ENCODE data around the gene SCN7A. TPM values are rescaled to one million over a fixed set of nuclear protein-coding genes. Genes with fewer than 3 reads are reported as not detected.

The SCN7A gene
- total RNA-seq, 1 experiment from 2014 or later, result not detected

GRCh38 chr2:166518634-166519390 lies 24.8 kb upstream of the SCN7A start:
- Histone ChIP-seq H3K4me1 (ENCODE audit: insufficient read depth, low read length, poor library complexity, severe bottlenecking) (no peaks in the 10 kb centered on the region), H3K36me3 (ENCODE audit: insufficient read depth, low read length, poor library complexity, severe bottlenecking) (no peaks in the 10 kb centered on the region), H3K27me3 (replicated peaks; ENCODE audit: insufficient read depth, low read depth, low read length, poor library complexity) (no peaks in the 10 kb centered on the region), H3K9me3 (ENCODE audit: low read depth, low read length, poor library complexity, severe bottlenecking) (no peaks in the 10 kb centered on the region), H3K27ac (ENCODE audit: low read depth, low read length, poor library complexity, severe bottlenecking) (no peak overlapping the region), H3K4me3 (ENCODE audit: low read depth, low read length, poor library complexity, severe bottlenecking) (no peak overlapping the region)
- CTCF ChIA-PET, result no interaction called here
- POLR2A ChIA-PET (ENCODE audit: low non-redundant PET), result no interaction called here
- no peak for TF ChIP-seq CTCF (conservative IDR thresholded peaks at IDR 0.05; ENCODE audit: low read depth, low read length)
- no peak for TF ChIP-seq EZH2 (IDR thresholded peaks at IDR 0.05; ENCODE audit: borderline replicate concordance, low read depth, low read length, poor library complexity, severe bottlenecking)
- no peak for DNase-seq (ENCODE audit: low spot score)
- no TSS peak for BruUV-seq (replicated peaks)
- intact Hi-C loops (cut with micrococcal nuclease; ENCODE audit: unreplicated experiment), result loop anchor here (2.0 to 5.0 kb wide), 2 partner anchors 102 to 338 kb away; no protein-coding TSS in a partner anchor

- no TSS peak for BruUV-seq (replicated peaks)
Observed at GRCh38 chr2:166517533-166518061, 23.5 kb upstream of the SCN7A start.

GRCh38 chr2:166516712-166517303 lies 22.8 kb upstream of the SCN7A start:
- no peak overlapping the region for H3K27ac ChIP-seq (ENCODE audit: low read depth, low read length, poor library complexity, severe bottlenecking)
- no peak overlapping the region for H3K4me3 ChIP-seq (ENCODE audit: low read depth, low read length, poor library complexity, severe bottlenecking)
- H3K36me3 ChIP-seq (ENCODE audit: insufficient read depth, low read length, poor library complexity, severe bottlenecking), result no peaks in the 10 kb centered on the region
- DNase-seq (ENCODE audit: low spot score), result peak; percentile 57
- H3K27me3 ChIP-seq (replicated peaks; ENCODE audit: insufficient read depth, low read depth, low read length, poor library complexity), result no peaks in the 10 kb centered on the region
- H3K4me1 ChIP-seq (ENCODE audit: insufficient read depth, low read length, poor library complexity, severe bottlenecking), result no peaks in the 10 kb centered on the region
- intact Hi-C loops (cut with micrococcal nuclease; ENCODE audit: unreplicated experiment), result loop anchor here (5.0 kb wide), 1 partner anchor 100 kb away; no protein-coding TSS in a partner anchor
- no TSS peak for BruUV-seq (replicated peaks)
- ChIA-PET POLR2A (ENCODE audit: low non-redundant PET) (interaction anchor here (0.7 kb wide), 1 partner anchor 335 kb away, joined by 3 read pairs; no protein-coding TSS in a partner anchor), CTCF (no interaction called here)
- no peak for TF ChIP-seq EZH2 (IDR thresholded peaks at IDR 0.05; ENCODE audit: borderline replicate concordance, low read depth, low read length, poor library complexity, severe bottlenecking)
- peak; percentile 72 for TF ChIP-seq CTCF (conservative IDR thresholded peaks at IDR 0.05; ENCODE audit: low read depth, low read length)
- H3K9me3 ChIP-seq (ENCODE audit: low read depth, low read length, poor library complexity, severe bottlenecking), result no peaks in the 10 kb centered on the region

More at GRCh38 chr2:166517533-166518061, 23.5 kb upstream of the SCN7A start:
- TF ChIP-seq CTCF (conservative IDR thresholded peaks at IDR 0.05; ENCODE audit: low read depth, low read length) (no peak), EZH2 (IDR thresholded peaks at IDR 0.05; ENCODE audit: borderline replicate concordance, low read depth, low read length, poor library complexity, severe bottlenecking) (no peak)
- ChIA-PET POLR2A (ENCODE audit: low non-redundant PET) (no interaction called here), CTCF (no interaction called here)
- H3K4me3 ChIP-seq (ENCODE audit: low read depth, low read length, poor library complexity, severe bottlenecking), result no peak overlapping the region
- no peaks in the 10 kb centered on the region for H3K36me3 ChIP-seq (ENCODE audit: insufficient read depth, low read length, poor library complexity, severe bottlenecking)
- H3K27ac ChIP-seq (ENCODE audit: low read depth, low read length, poor library complexity, severe bottlenecking), result no peak overlapping the region
- no peak for DNase-seq (ENCODE audit: low spot score)
- H3K9me3 ChIP-seq (ENCODE audit: low read depth, low read length, poor library complexity, severe bottlenecking), result no peaks in the 10 kb centered on the region
- intact Hi-C loops (cut with micrococcal nuclease; ENCODE audit: unreplicated experiment), result loop anchor here (2.0 to 5.0 kb wide), 2 partner anchors 100 to 337 kb away; no protein-coding TSS in a partner anchor
- H3K27me3 ChIP-seq (replicated peaks; ENCODE audit: insufficient read depth, low read depth, low read length, poor library complexity), result no peaks in the 10 kb centered on the region
- no peaks in the 10 kb centered on the region for H3K4me1 ChIP-seq (ENCODE audit: insufficient read depth, low read length, poor library complexity, severe bottlenecking)
